Hepatocyte (in vitro differentiated cells): Measurements from ENCODE around the gene THAP12. TPM values are rescaled to one million over a fixed set of nuclear protein-coding genes. Genes with fewer than 3 reads are reported as not detected.

Experiments used
- DNase-seq: peaks from one replicate; pipeline ENCODE4 v3.0.0-alpha.2; 2016; ENCODE audit warnings: low spot score
- H2AFZ ChIP-seq: fragments of 200-600 bp; sonication (generic); 2 replicates; pipeline ENCODE4 v1.6.0; 2016; ENCODE audit warnings: antibody characterized with exemption, mild to moderate bottlenecking
- H3K27ac ChIP-seq: fragments of 200-600 bp; sonication (generic); 2 replicates; pipeline ENCODE4 v1.5.1; 2016; ENCODE audit warnings: mild to moderate bottlenecking
- H3K27me3 ChIP-seq: fragments of 200-600 bp; sonication (generic); 2 replicates; pipeline ENCODE4 v1.6.1; 2016
- H3K36me3 ChIP-seq: fragments of 200-600 bp; sonication (generic); replicated peaks from 2 replicates; pipeline ENCODE4 v1.5.1; 2016; ENCODE audit warnings: low read depth; ENCODE audit not compliant: insufficient read depth
- H3K4me1 ChIP-seq: fragments of 200-600 bp; sonication (generic); 2 replicates; pipeline ENCODE4 v1.5.1; 2016; ENCODE audit warnings: mild to moderate bottlenecking, moderate library complexity; ENCODE audit not compliant: insufficient read depth
- H3K4me2 ChIP-seq: fragments of 200-600 bp; sonication (generic); 2 replicates; pipeline ENCODE4 v1.6.0; 2016
- H3K4me3 ChIP-seq: fragments of 200-600 bp; sonication (generic); 2 replicates; pipeline ENCODE4 v1.5.1; 2016; ENCODE audit warnings: mild to moderate bottlenecking
- H3K79me2 ChIP-seq: fragments of 200-600 bp; sonication (generic); 2 replicates; pipeline ENCODE4 v1.6.0; 2017; ENCODE audit warnings: mild to moderate bottlenecking
- H3K9me2 ChIP-seq: fragments of 200-600 bp; sonication (generic); replicated peaks from 2 replicates; pipeline ENCODE4 v1.6.0; 2017; ENCODE audit warnings: mild to moderate bottlenecking; ENCODE audit not compliant: insufficient read depth
- H3K9me3 ChIP-seq: fragments of 200-600 bp; sonication (generic); 2 replicates; pipeline ENCODE4 v1.5.1; 2016; ENCODE audit warnings: low read depth, mild to moderate bottlenecking
- H4K20me1 ChIP-seq: fragments of 200-600 bp; sonication (generic); 2 replicates; pipeline ENCODE4 v1.6.0; 2016; ENCODE audit warnings: mild to moderate bottlenecking; ENCODE audit not compliant: insufficient read depth, poor library complexity, severe bottlenecking
- CTCF ChIP-seq: fragments of 200-600 bp; sonication (generic); IDR thresholded peaks from 2 replicates; pipeline ENCODE4 v1.5.1; 2016; ENCODE audit warnings: antibody characterized with exemption, mild to moderate bottlenecking; ENCODE audit not compliant: poor library complexity
- EZH2 ChIP-seq: fragments of 200-600 bp; sonication (generic); IDR thresholded peaks from 2 replicates; pipeline ENCODE4 v1.6.1; 2016; ENCODE audit warnings: antibody characterized with exemption, mild to moderate bottlenecking, borderline replicate concordance
- EZH2phosphoT487 ChIP-seq: fragments of 200-600 bp; sonication (generic); IDR thresholded peaks from one replicate; pipeline ENCODE4 v1.6.1; 2018; ENCODE audit warnings: antibody characterized with exemption, mild to moderate bottlenecking, low read depth, moderate library complexity; ENCODE audit not compliant: unreplicated experiment, severe bottlenecking
- WGBS: methylation state at CpG from one replicate; pipeline ENCODE4 v1.1.6; 2016; ENCODE audit warnings: low lambda C conversion rate; ENCODE audit errors: missing lambda C conversion rate; 5-methylcytosine and 5-hydroxymethylcytosine counted together
- polyA plus RNA-seq: library from polyadenylated mRNA; unstranded; fragments of >200 nt; fragmentation: Nextera tagmentation; extraction: Ambion mirVana; gene quantifications from 2 replicates; pipeline ENCODE4 v1.2.1, GENCODE V29; 2016
- total RNA-seq: library from RNA; depleted of rRNA; stranded (reverse); fragments of >200 nt; gene quantifications from 2 replicates; pipeline ENCODE4 v1.2.3, GENCODE V29; 2014

Gene THAP12
- total and polyA plus RNA-seq, 2 experiments from 2014 or later, result 21.5 to 62.6 TPM

GRCh38 chr11:76368490-76368889 is 12.4 kb downstream of the THAP12 start:
- peaks cover 10% of the 10 kb centered on the region for H3K4me1 ChIP-seq
- no peak for DNase-seq
- TF ChIP-seq EZH2phosphoT487 (no peak), CTCF (no peak), EZH2 (no peak)
- no peaks in the 10 kb centered on the region for H3K36me3 ChIP-seq
- no peak overlapping the region for H3K4me3 ChIP-seq
- H3K79me2 ChIP-seq, result peaks cover 95% of the 10 kb centered on the region
- no peaks in the 10 kb centered on the region for H3K9me3 ChIP-seq
- H2AFZ ChIP-seq, result no peak overlapping the region
- H3K27me3 ChIP-seq, result no peaks in the 10 kb centered on the region
- 85% methylated on average over 1 of the region's 1 CpG for WGBS
- no peak overlapping the region for H3K27ac ChIP-seq
- H3K4me2 ChIP-seq, result no peak overlapping the region
- H3K9me2 ChIP-seq, result no peaks in the 10 kb centered on the region
- H4K20me1 ChIP-seq, result peaks cover 20% of the 10 kb centered on the region

DNA sequence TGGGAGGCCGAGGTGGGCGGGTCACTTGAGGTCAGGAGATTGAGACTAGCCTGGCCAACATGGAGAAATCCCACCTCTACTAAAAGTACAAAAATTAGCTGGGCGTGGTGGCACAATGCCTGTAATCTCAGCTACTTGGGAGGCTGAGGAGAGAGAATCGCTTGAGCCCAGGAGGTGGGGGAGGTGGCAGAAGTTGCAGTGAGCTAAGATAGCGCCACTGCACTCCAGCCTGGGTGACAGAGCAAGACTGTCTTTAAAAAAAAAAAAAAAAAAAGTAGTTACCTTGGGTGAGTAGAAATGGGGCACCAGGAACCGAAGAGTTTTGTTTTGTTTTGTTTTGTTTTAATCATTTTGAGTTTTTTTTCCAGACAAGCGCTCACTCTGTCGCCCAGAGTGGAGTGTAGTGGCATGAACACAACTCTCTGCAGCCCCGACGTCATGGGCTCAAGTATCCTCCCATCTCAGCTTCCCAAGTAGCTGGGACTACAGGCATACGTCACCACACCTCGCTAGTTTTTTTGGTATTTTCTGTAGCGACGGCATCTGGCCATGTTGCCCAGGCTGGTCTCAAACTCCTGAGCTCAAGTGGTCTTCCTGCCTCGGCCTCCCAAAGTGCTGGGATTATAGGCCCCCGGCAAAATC is 15.8 kb downstream of the THAP12 start:
- no peaks in the 10 kb centered on the region for H3K27me3 ChIP-seq
- no peaks in the 10 kb centered on the region for H3K36me3 ChIP-seq
- 96% methylated on average over 16 of the region's 16 CpGs for WGBS
- H3K27ac ChIP-seq, result no peak overlapping the region
- no peak overlapping the region for H3K4me2 ChIP-seq
- no peak overlapping the region for H2AFZ ChIP-seq
- H3K9me2 ChIP-seq, result no peaks in the 10 kb centered on the region
- TF ChIP-seq EZH2phosphoT487, result no peak
- TF ChIP-seq EZH2, result no peak
- no peak for TF ChIP-seq CTCF
- H3K4me1 ChIP-seq, result no peaks in the 10 kb centered on the region
- peaks cover 10% of the 10 kb centered on the region for H4K20me1 ChIP-seq
- no peak for DNase-seq
- H3K79me2 ChIP-seq, result peaks cover 78% of the 10 kb centered on the region
- H3K4me3 ChIP-seq, result no peak overlapping the region
- no peaks in the 10 kb centered on the region for H3K9me3 ChIP-seq

- 95% methylated on average over 7 of the region's 7 CpGs for WGBS
- Histone ChIP-seq H3K4me3 (no peak overlapping the region), H3K36me3 (no peaks in the 10 kb centered on the region), H3K9me3 (no peaks in the 10 kb centered on the region), H2AFZ (no peak overlapping the region), H3K4me2 (no peak overlapping the region), H3K27me3 (no peaks in the 10 kb centered on the region), H3K79me2 (peaks cover 58% of the 10 kb centered on the region), H3K27ac (no peak overlapping the region), H3K9me2 (no peaks in the 10 kb centered on the region), H3K4me1 (no peaks in the 10 kb centered on the region), H4K20me1 (no peaks in the 10 kb centered on the region)
- TF ChIP-seq EZH2phosphoT487 (no peak), EZH2 (no peak), CTCF (no peak)
- DNase-seq, result no peak
Observed at GRCh38 chr11:76362716-76363115, 18.2 kb downstream of the THAP12 start.
